Activated T-helper 2 cell treated with anti-CD3 and anti-CD28 coated beads, Interferon-gamma antibody, Interleukin-2, Interleukin-4, amounts not matched to agents 10 μg/mL and 5 μg/mL and 100 μg/mL, durations not matched to agents 14 hours and 24 hours and 36 hours (primary cell): Measurements from ENCODE around the gene TRIM75. TPM values are rescaled to one million over a fixed set of nuclear protein-coding genes. Genes with fewer than 3 reads are reported as not detected.
"Not testable (repeated sequence)": the region's sequence is repeated elsewhere in the genome, so short reads cannot be mapped to it uniquely, and the experiment has no call there.

Experiments
- DNase-seq: peaks from one replicate; pipeline ENCODE4 v3.0.0; 2021; ENCODE audit warnings: low spot score
- H3K27ac Mint-ChIP-seq: one replicate; pipeline ENCODE4 v1.8.0; 2021; ENCODE audit warnings: mixed read lengths
- H3K27me3 Mint-ChIP-seq: one replicate; pipeline ENCODE4 v1.8.0; 2021; ENCODE audit warnings: low read depth, mixed read lengths
- H3K36me3 Mint-ChIP-seq: one replicate; pipeline ENCODE4 v1.8.0; 2021; ENCODE audit warnings: low read depth, mixed read lengths
- H3K4me1 Mint-ChIP-seq: one replicate; pipeline ENCODE4 v1.8.0; 2021; ENCODE audit warnings: low read depth, mixed read lengths
- H3K4me3 Mint-ChIP-seq: one replicate; pipeline ENCODE4 v1.8.0; 2021; ENCODE audit warnings: low read depth, mild to moderate bottlenecking, moderate library complexity, mixed read lengths
- H3K9me3 Mint-ChIP-seq: one replicate; pipeline ENCODE4 v1.8.0; 2021; ENCODE audit warnings: mixed read lengths
- intact Hi-C: fragments of 100-400 bp; cut with micrococcal nuclease; formaldehyde crosslinking; loops from one replicate; pipeline ENCODE4 v1.15.1; 2023
- total RNA-seq: library from RNA; stranded (reverse); gene quantifications from 2 replicates; pipeline ENCODE4 v1.2.3, GENCODE V29; 2022

TRIM75 gene
- total RNA-seq, 1 donor from 2014 or later, result not detected

DNA sequence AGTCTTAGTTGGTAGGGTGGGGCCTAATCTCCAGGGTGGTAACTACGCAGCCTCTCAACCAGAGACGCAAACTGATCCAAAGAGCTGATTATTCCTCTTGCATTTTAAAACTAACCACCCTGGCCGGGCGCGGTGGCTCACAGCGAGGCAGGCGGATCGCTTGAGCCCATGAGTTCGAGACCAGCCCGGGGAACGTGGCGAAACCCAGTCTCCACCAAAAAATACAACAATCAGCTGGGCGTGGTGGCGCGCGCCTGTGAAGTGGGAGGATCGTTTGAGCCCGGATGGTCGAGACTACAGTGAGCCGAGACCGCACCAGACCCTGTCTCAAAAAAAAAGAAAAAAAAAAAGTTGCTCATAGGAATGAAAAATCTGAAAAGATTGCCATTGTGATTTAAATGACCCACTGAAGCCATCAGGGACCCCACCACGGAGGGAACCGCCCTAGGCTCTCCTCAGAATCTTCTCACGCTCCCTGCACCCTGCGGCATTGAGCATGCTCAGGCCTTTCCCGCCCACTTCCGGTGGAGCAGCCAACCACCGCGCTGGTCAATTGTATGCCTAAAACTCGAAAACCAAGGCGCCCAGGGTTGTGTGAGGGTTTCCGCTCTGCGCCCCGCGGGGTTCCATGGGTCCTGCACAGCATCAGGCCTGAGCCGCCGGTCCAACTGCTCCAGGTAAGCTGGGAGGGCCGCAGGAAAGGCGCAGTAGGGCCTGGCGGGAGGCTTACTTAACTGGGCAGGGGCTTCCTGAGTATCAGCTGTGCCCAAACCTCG is 22.0 kb upstream of the TRIM75 start, which contains the start of gene TRIM60:
Gene TRIM60, plus strand, starts transcription at position 564 of the 776 bp plus-strand sequence. CDS start 8,074 bp downstream, outside the sequence.
- no peak within 1 kb of the TSS for H3K27ac Mint-ChIP-seq
- no peaks in the 10 kb centered on the region for H3K4me1 Mint-ChIP-seq
- H3K9me3 Mint-ChIP-seq, result no peaks in the 10 kb centered on the region
- H3K4me3 Mint-ChIP-seq, result no peak within 1 kb of the TSS
- no peaks in the 10 kb centered on the region for H3K36me3 Mint-ChIP-seq
- no peak for DNase-seq
- intact Hi-C loops, result no loop called here
- H3K27me3 Mint-ChIP-seq, result peaks cover 5% of the 10 kb centered on the region

DNA sequence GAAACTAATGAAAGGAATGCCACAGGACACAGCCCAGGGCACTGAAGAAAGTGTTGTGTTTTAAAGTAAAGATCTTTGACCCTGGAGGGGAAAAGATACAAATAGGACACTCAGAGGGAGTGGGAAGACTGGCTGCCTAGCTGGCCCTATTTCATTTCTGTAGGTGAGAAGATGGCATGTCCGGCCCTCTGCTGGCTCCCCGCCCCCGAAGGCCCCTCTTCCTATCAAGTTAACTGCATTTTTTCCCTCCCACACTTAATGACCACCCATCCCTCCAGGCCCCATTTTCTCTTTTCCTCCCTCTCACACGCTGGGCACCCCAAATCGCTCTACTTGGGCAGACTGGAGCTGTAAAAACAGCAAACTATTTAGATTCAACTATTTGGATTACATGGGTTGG is 5.5 kb upstream of the TRIM75 start:
- peaks cover 2% of the 10 kb centered on the region for H3K27me3 Mint-ChIP-seq
- DNase-seq, result no peak
- no peaks in the 10 kb centered on the region for H3K9me3 Mint-ChIP-seq
- no peak overlapping the region for H3K4me3 Mint-ChIP-seq
- no peaks in the 10 kb centered on the region for H3K36me3 Mint-ChIP-seq
- no peak overlapping the region for H3K27ac Mint-ChIP-seq
- intact Hi-C loops, result no loop called here
- no peaks in the 10 kb centered on the region for H3K4me1 Mint-ChIP-seq

DNA sequence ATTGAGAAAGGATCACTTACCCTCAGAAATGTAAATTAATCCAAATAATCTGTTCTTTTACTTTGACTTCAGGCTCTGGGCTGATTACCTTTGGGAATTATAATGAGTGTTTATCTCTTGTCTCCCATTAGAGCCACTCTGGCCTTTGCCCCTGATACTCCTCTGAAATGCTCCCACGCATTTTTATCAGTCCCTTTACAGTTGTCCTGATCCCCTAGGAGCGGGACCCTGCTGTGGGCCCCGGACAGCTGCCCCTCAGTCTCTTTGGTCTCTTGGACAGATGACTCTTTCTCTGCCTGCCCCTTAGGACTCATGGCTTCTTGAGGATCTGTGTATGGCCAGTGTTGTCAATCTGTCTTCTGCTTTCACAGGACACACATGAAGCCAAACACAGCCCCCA is 1.0 kb upstream of the TRIM75 start:
- intact Hi-C loops, result no loop called here
- peaks cover 2% of the 10 kb centered on the region for H3K27me3 Mint-ChIP-seq
- H3K4me3 Mint-ChIP-seq, result no peak overlapping the region
- H3K9me3 Mint-ChIP-seq, result no peaks in the 10 kb centered on the region
- H3K4me1 Mint-ChIP-seq, result no peaks in the 10 kb centered on the region
- H3K27ac Mint-ChIP-seq, result no peak overlapping the region
- no peak for DNase-seq
- no peaks in the 10 kb centered on the region for H3K36me3 Mint-ChIP-seq

DNA sequence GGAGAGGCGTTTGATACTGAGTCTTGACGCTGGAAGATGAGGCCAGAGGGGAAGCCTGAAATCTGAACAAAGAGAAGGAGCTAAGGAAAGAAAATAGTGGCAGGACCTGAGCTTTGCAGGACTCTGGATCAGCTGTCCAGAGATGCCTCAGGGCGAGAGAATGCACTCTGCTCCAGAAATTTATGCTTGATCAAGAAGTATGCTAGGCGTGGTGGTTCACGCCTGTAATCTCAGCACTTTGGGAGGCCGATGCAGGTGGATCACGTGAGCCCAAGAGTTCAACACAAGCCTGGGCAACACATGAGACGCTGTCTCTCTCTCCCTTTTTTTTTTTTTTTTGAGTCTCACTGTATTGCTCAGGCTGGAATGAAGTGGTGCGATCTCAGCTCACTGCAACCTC is 1.9 kb downstream of the TRIM75 start:
- DNase-seq, result no peak
- H3K36me3 Mint-ChIP-seq, result no peaks in the 10 kb centered on the region
- intact Hi-C loops, result no loop called here
- H3K9me3 Mint-ChIP-seq, result no peaks in the 10 kb centered on the region
- H3K4me1 Mint-ChIP-seq, result no peaks in the 10 kb centered on the region
- no peak overlapping the region for H3K4me3 Mint-ChIP-seq
- peaks cover 2% of the 10 kb centered on the region for H3K27me3 Mint-ChIP-seq
- no peak overlapping the region for H3K27ac Mint-ChIP-seq

DNA sequence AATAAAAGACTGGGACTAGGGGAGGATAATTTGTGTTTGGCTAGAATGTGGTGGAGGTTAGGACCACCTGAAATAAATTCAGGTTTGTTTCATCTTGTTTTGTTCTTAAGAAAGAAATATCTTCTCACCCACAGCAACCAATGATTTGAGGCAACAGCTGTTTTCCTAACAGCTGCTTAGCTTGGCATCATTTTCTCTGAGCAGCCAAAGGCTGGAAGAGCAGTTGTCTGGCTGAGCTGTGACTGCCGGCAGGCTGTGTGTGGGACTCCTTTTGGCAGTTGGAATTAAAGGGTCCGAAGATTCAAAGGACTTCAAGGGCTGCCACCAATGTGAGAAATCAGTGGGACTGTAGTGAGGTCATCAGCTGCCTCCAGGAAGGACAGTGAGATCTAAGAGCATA is 5.0 kb downstream of the TRIM75 start:
- Mint-ChIP-seq H3K36me3 (no peaks in the 10 kb centered on the region), H3K27ac (no peak overlapping the region), H3K9me3 (no peaks in the 10 kb centered on the region), H3K4me1 (no peaks in the 10 kb centered on the region), H3K27me3 (no peaks in the 10 kb centered on the region), H3K4me3 (no peak overlapping the region)
- intact Hi-C loops, result no loop called here
- no peak for DNase-seq

DNA sequence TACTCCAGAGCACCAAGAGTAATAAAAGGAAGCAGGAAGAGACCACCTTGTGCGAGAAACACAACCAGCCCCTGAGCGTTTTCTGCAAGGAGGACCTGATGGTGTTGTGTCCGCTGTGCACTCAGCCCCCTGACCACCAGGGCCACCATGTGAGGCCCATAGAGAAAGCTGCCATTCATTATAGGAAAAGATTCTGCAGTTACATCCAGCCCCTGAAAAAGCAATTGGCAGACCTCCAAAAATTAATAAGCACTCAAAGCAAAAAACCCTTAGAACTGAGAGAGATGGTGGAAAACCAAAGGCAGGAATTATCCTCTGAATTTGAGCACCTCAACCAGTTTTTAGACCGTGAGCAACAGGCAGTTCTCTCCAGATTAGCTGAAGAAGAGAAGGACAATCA is 5.7 kb downstream of the TRIM75 start:
- no peaks in the 10 kb centered on the region for H3K4me1 Mint-ChIP-seq
- H3K9me3 Mint-ChIP-seq, result no peaks in the 10 kb centered on the region
- H3K4me3 Mint-ChIP-seq, result no peak overlapping the region
- no peaks in the 10 kb centered on the region for H3K27me3 Mint-ChIP-seq
- intact Hi-C loops, result no loop called here
- H3K27ac Mint-ChIP-seq, result no peak overlapping the region
- H3K36me3 Mint-ChIP-seq, result no peaks in the 10 kb centered on the region
- DNase-seq, result no peak

DNA sequence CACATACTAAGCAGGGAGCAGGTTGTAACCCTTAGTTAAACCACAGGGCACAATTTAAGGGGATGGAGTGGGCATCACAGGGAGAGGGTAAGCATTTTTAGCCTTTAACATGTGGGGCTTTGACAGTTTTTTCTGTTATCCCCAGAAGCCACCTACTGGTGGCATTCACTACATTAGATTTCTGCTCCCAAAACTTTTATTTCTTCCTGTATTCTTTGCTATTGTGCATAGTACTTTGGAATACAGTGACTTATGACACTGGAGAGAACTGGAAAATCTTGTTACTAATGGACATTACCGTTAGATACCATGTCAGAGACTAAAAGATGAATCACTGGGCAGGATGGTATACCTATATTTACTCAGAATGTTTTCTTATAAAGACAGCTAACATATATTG is 7.3 kb downstream of the TRIM75 start:
- Mint-ChIP-seq H3K4me1 (no peaks in the 10 kb centered on the region), H3K36me3 (no peaks in the 10 kb centered on the region)

DNA sequence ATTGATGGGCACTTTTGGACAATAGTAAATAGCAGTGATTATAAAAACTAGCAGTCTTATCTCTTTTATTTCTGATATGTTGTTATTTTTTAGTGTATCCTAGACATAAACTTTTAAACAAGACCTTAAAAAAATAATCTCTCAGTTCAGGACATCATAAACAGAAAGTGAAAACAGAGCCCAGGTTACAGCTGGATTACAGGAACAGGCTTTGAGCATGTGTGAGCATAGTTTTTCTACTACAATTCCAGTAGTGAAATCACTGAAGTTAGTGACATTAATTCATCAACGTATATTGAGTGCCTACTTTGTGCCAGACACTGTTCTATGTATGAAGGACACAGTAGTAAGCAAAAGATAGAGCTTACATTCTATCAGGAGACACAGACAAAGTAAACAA is 16.9 kb downstream of the TRIM75 start:
- no peaks in the 10 kb centered on the region for H3K4me1 Mint-ChIP-seq
- intact Hi-C loops, result no loop called here
- no peak for DNase-seq

More for the DNA sequence above, 7.3 kb downstream of the TRIM75 start:
- Mint-ChIP-seq H3K27ac (no peak overlapping the region), H3K9me3 (no peaks in the 10 kb centered on the region), H3K4me3 (no peak overlapping the region), H3K27me3 (no peaks in the 10 kb centered on the region)
- no peak for DNase-seq
- intact Hi-C loops, result no loop called here

DNA sequence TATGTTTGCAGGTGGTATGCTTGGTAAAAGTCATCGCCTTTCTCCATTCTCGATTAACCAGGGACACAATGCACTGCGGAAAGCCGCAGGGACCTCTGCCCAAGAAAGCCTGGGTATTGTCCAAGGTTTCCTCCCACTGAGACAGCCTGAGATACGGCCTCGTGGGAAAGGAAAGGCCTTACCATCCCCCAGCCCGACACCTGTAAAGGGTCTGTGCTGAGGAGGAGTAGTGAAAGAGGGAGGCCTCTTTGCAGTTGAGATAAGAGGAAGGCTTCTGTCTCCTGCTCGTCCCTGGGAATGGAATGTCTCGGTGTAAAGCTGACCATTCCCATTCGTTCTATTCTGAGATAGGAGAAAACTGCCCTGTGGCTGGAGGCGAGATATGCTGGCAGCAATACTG is 19.7 kb downstream of the TRIM75 start:
- H3K9me3 Mint-ChIP-seq, H3K27me3 Mint-ChIP-seq, H3K36me3 Mint-ChIP-seq, DNase-seq, intact Hi-C loops, H3K27ac Mint-ChIP-seq, H3K4me1 Mint-ChIP-seq, H3K4me3 Mint-ChIP-seq: not testable (repeated sequence)

More for the DNA sequence above, 16.9 kb downstream of the TRIM75 start:
- Mint-ChIP-seq H3K4me3 (no peak overlapping the region), H3K9me3 (no peaks in the 10 kb centered on the region), H3K36me3 (no peaks in the 10 kb centered on the region), H3K27ac (no peak overlapping the region), H3K27me3 (no peaks in the 10 kb centered on the region)

DNA sequence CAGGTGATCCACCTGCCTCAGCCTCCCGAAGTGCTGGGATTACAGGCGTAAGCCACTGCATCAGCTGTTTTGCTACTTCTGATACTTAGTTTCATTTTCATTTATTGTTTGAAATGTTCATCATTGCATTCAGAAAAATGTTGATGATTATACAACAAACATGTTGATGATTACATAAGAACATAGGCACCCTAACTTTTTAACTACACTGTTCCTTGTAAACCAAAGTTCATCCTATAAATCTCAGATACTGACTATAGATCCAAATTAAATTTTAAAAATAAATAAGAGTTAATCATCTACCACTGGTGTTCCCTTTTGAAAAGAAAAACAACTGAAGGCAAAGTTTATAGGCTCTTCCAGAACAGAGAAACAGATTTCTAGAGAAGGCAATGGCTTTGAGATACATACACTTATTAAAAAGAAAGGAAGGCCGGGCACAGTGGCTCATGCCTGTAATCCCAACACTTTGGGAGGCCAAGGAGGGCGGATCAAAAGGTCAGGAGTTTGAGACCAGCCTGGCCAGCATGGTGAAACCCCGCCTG is 23.4 kb downstream of the TRIM75 start:
- Mint-ChIP-seq H3K4me3 (no peak overlapping the region), H3K9me3 (no peaks in the 10 kb centered on the region), H3K27me3 (no peaks in the 10 kb centered on the region), H3K36me3 (peaks cover 4% of the 10 kb centered on the region), H3K4me1 (no peaks in the 10 kb centered on the region), H3K27ac (no peak overlapping the region)
- DNase-seq, result no peak
- intact Hi-C loops, result no loop called here

DNA sequence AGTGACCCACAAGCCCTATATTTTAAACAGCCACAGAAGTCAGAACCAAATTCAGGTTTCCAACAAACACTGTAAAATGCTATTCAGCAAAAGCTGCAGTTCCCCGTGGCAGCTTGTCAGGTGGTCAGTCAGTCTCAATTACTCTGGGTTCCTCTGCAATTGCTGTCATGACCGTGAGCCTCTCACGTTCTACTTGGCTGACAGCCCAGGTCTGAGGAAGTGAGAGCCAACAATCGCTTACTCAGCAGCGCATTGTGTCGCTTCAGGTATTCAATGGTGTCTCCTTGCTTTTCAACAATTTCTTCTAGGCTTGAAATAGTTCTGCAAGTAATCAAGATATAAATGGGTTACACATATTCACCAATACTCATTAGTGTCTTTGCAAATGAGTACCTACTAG is 25.8 kb downstream of the TRIM75 start:
- no peak overlapping the region for H3K4me3 Mint-ChIP-seq
- DNase-seq, result no peak
- H3K4me1 Mint-ChIP-seq, result no peaks in the 10 kb centered on the region
- H3K9me3 Mint-ChIP-seq, result no peaks in the 10 kb centered on the region
- no peak overlapping the region for H3K27ac Mint-ChIP-seq
- no peaks in the 10 kb centered on the region for H3K27me3 Mint-ChIP-seq
- H3K36me3 Mint-ChIP-seq, result peaks cover 8% of the 10 kb centered on the region
- intact Hi-C loops, result no loop called here

DNA sequence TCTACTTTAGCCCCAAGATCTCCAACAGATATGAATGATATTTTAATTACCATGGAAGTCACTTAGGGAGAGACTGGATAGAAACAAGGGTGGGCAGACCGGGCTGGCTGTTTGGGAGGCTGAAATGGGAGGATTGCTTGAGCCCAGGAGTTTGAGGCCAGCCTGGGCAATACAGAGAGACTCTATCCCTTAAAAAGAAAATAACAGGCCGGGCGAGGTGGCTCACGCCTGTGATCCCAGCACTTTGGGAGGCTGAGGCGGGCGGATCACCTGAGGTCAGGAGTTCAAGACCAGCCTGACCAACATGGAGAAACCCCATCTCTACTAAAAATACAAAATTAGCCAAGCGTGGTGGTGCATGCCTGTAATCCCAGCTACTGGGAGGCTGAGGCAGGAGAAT is 31.1 kb downstream of the TRIM75 start:
- H3K9me3 Mint-ChIP-seq, intact Hi-C loops, H3K27ac Mint-ChIP-seq, DNase-seq, H3K4me3 Mint-ChIP-seq, H3K4me1 Mint-ChIP-seq, H3K27me3 Mint-ChIP-seq: not testable (repeated sequence)
- peaks cover 18% of the 10 kb centered on the region for H3K36me3 Mint-ChIP-seq

DNA sequence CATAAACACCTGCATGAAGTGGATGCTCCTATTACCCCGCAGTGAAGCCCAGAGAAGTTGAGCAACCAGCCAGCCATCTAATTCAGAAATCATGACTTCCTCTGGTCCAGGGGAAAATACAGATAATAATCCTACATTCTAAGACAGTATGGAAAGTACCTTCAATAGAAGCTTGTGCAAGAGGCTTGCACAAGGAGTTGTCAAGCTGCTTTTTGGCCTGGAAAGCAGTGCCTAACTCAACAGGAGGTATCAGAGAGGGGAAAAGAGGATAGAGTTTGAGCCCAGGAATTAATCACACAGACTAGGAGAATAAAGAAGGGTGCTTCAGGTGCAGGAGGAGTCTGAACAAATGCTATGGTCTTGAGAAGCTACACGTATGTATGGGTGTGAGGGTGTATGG is 32.3 kb downstream of the TRIM75 start:
- H3K36me3 Mint-ChIP-seq, result peaks cover 18% of the 10 kb centered on the region
- intact Hi-C loops, result no loop called here
- H3K27ac Mint-ChIP-seq, result no peak overlapping the region

More for the DNA sequence above, 32.3 kb downstream of the TRIM75 start:
- DNase-seq, result no peak
- no peaks in the 10 kb centered on the region for H3K27me3 Mint-ChIP-seq
- H3K4me1 Mint-ChIP-seq, result no peaks in the 10 kb centered on the region
- H3K4me3 Mint-ChIP-seq, result no peak overlapping the region
- H3K9me3 Mint-ChIP-seq, result no peaks in the 10 kb centered on the region
